Activated CD4-positive, alpha-beta T cell treated with anti-CD3 and anti-CD28 coated beads, Interleukin-2, amount 50 U/mL, for 16 hours (primary cell): ENCODE results near the gene CASP8AP2.
"Not testable (repeated sequence)": the region's sequence is repeated elsewhere in the genome, so short reads cannot be mapped to it uniquely, and the experiment has no call there.

Experiments used
- DNase-seq: peaks from one replicate; pipeline ENCODE4 v3.0.0-alpha.2; 2020

The CASP8AP2 gene

DNA sequence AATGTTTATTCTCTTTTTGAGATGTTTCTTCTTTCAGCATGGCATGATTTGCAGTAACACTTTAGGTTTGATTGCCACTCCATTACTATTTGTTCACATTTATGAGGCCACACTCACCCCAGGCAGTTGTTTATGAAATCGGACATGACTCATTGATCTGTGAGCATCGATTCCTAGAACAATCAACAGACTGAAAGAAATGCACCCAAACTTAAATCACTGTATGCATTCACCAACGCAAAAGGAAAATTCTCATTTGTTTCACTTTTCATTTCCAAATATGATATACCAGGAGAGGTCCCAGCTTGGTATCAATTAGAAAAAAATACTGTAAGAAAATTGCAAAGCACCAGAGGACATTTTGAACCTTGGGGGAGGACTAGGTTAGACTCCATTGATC is 59.2 kb downstream of the CASP8AP2 start:
- DNase-seq, result peak; percentile 74

- not testable (repeated sequence) for DNase-seq
These were observed 61.3 kb downstream of the CASP8AP2 start for GRCh38 chr6:89890845-89891528.

DNA sequence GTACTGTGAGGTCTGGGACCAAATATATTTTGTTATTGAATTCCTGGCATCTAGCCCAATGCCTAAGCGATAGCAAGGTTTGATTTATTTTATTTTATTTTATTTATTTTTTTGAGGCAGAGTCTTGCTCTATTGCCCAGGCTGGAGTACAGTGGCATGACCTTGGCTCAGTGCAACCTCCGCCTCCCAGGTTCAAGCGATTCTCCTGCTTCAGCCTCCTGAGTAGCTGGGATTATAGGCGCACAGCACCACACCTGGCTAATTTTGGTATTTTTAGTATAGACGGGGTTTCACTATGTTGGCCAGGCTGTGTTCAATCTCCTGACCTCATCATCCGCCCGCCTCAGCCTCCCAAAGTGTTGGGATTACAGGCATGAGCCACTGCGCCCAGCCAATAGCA is 62.9 kb downstream of the CASP8AP2 start:
- not testable (repeated sequence) for DNase-seq

DNA sequence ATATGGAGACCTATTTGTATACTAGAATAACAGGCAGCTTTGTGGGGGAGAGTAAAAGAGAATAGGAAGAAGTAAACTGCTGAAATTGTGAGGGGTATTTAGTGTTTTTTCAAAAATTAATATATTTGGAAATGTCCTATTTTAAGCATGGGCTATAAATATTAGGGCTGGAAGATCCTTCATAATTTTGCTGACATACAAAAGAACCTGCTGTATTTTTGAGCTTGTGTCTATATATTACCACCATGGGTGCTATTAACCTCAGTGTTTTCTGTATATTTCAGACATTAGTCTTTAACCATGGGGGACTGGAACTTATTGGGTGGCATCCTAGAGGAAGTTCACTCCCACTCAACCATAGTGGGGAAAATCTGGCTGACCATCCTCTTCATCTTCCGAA is 64.5 kb downstream of the CASP8AP2 start, which contains the start of gene GJA10:
TSS of gene GJA10 (plus strand) at position 301 of the 400 bp plus-strand sequence. CDS start at position 301, 0 bp downstream.
- no peak for DNase-seq

DNA sequence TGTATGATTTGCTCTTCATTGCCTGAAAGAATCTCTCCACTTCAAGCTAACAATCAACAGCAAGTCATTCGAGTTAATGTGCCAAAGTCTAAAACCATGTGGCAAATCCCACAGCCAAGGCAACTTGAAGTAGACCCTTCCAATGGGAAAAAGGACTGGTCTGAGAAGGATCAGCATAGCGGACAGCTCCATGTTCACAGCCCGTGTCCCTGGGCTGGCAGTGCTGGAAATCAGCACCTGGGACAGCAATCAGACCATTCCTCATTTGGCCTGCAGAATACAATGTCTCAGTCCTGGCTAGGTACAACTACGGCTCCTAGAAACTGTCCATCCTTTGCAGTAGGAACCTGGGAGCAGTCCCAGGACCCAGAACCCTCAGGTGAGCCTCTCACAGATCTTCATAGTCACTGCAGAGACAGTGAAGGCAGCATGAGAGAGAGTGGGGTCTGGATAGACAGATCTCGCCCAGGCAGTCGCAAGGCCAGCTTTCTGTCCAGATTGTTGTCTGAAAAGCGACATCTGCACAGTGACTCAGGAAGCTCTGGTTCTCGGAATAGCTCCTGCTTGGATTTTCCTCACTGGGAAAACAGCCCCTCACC is 65.7 kb downstream of the CASP8AP2 start:
- DNase-seq, result no peak

DNA sequence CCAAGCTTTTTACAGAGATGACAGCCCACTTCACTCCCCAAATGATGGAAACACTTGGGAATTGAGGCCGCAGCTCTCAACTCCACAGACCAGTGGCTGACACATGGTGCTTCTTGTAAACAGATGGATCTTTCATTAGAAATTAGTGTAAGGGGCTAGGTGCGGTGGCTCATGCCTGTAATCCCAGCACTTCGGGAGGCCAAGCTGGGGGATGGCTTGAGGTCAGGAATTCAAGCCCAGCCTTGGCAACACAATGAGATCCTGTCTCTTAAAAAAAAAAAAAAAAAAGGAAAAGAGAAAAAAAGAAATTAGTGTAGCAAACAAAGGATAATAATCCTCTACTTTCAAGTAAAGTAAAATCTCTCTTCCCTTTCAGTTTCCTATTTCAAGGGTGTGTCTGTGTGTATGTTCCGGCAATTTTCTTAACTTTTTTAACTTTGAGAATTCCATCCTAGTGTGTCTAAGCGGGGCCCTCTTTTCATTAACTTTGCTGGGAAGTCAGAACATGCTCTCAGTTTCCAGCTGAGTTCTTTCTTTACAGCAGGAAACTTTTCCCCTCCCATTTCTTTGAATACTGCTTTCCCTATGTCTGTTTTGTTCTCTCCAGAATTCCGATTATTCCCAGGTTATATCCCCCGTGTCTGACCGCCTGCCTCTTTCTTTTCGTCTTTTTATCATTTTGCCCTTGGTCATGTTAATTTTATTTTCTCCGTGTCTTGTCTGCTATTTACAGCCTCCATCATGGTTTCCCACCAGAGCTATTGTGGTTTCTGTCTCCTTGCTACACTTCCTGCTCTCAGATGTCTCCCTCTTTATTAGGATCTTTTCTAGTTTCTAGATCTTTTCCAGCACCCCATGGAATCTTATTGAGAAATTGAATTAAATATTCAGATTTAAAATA is 80.6 kb downstream of the CASP8AP2 start:
- not testable (repeated sequence) for DNase-seq

- no peak for DNase-seq
These were observed 81.2 kb downstream of the CASP8AP2 start for GRCh38 chr6:89910902-89911240.

- DNase-seq, result no peak
These were observed 86.6 kb downstream of the CASP8AP2 start for GRCh38 chr6:89916136-89916920.

GRCh38 chr6:89917216-89917615 is 87.5 kb downstream of the CASP8AP2 start:
- DNase-seq, result no peak

- no peak for DNase-seq
These were observed 88.2 kb downstream of the CASP8AP2 start for GRCh38 chr6:89917801-89918366.
